C4-2B (cell line): ENCODE measurements around the gene MYO7A.

Experiments
- CTCF ChIP-seq: fragments of 450-650 bp; conservative IDR thresholded peaks from 2 replicates; pipeline ENCODE4 v1.5.1; 2017; ENCODE audit warnings: mild to moderate bottlenecking
- ZFX ChIP-seq: fragments of 450-650 bp; IDR thresholded peaks from 2 replicates; pipeline ENCODE4 v1.6.1; 2017

DNA sequence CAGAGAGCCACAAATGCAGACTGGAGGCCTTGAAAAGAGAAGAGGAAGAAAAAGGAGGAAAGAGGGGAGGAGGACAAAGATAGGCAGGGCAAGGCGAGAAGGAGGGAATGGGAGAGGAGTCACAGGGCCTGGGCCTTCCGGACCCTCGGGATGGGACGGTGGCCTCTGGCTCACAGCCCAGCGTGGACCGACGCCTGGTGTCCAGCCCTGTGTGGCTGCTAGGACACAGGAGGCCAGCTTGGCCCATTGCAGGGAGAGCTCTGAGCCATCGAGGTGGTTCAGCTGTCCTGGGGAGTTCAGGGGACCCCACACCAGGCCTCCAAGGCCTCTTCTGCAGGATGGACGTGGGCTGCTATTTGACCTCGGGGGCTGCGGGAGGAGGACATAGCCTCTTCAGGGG is 9.4 kb downstream of the MYO7A start:
- TF ChIP-seq CTCF (no peak), ZFX (no peak)
